Activated CD4-positive, alpha-beta T cell treated with anti-CD3 and anti-CD28 coated beads, Interleukin-2, amount 10 ng/mL, durations not matched to agents 7 days and 5 days (primary cell): Measurements from ENCODE around the gene LMBR1. TPM values are rescaled to one million over a fixed set of nuclear protein-coding genes. Genes with fewer than 3 reads are reported as not detected.
A peak's percentile ranks its signal among the peaks of the same experiment; 100 is the strongest.

ENCODE experiments used
- CTCF ChIA-PET: fragments of 350-600 bp; sonication (Branson Sonifier 250); formaldehyde crosslinking; loops from one replicate; lab custom pipeline; 2021; ENCODE audit warnings: antibody characterized with exemption; lab: Charles Lee
- POLR2A ChIA-PET: fragments of 350-600 bp; sonication (Branson Sonifier 250); formaldehyde crosslinking; loops from one replicate; lab custom pipeline; 2021; ENCODE audit warnings: antibody characterized with exemption; lab: Charles Lee
- DNase-seq: peaks from one replicate; pipeline ENCODE4 v3.0.0-alpha.2; 2020
- H3K27ac Mint-ChIP-seq: one replicate; pipeline ENCODE4 v1.8.0; 2021; ENCODE audit warnings: mild to moderate bottlenecking, moderate library complexity, mixed read lengths
- H3K27me3 Mint-ChIP-seq: one replicate; pipeline ENCODE4 v1.8.0; 2021; ENCODE audit warnings: mixed read lengths
- H3K36me3 Mint-ChIP-seq: one replicate; pipeline ENCODE4 v1.8.0; 2021; ENCODE audit warnings: low read depth, mixed read lengths
- H3K4me1 Mint-ChIP-seq: one replicate; pipeline ENCODE4 v1.8.0; 2021; ENCODE audit warnings: mixed read lengths
- H3K4me3 Mint-ChIP-seq: one replicate; pipeline ENCODE4 v1.8.0; 2021; ENCODE audit warnings: mild to moderate bottlenecking, moderate library complexity, mixed read lengths
- H3K9me3 Mint-ChIP-seq: one replicate; pipeline ENCODE4 v1.8.0; 2021; ENCODE audit warnings: mixed read lengths
- total RNA-seq, 2 experiments: library from RNA; stranded (reverse); gene quantifications; one replicate each; pipeline ENCODE4 v1.2.3, GENCODE V29; 2021

Gene LMBR1
- total RNA-seq, 2 experiments from 2014 or later, result 38.8 to 43.5 TPM

- Mint-ChIP-seq H3K4me1 (no peaks in the 10 kb centered on the region), H3K36me3 (peaks cover 4% of the 10 kb centered on the region), H3K4me3 (no peak overlapping the region), H3K27ac (no peak overlapping the region), H3K9me3 (no peaks in the 10 kb centered on the region), H3K27me3 (no peaks in the 10 kb centered on the region)
- no peak for DNase-seq
- POLR2A ChIA-PET, result no interaction called here
- CTCF ChIA-PET, result no interaction called here
These were observed 90.8 kb downstream of the LMBR1 start for GRCh38 chr7:156802214-156802613.

- no peaks in the 10 kb centered on the region for H3K36me3 Mint-ChIP-seq
- no peak for DNase-seq
- no peaks in the 10 kb centered on the region for H3K9me3 Mint-ChIP-seq
- no peaks in the 10 kb centered on the region for H3K4me1 Mint-ChIP-seq
- H3K27ac Mint-ChIP-seq, result no peak overlapping the region
- no peaks in the 10 kb centered on the region for H3K27me3 Mint-ChIP-seq
- ChIA-PET POLR2A (no interaction called here), CTCF (interaction anchor here (0.6 kb wide), 1 partner anchor 15 kb away, joined by 5 read pairs; no protein-coding TSS in a partner anchor)
- no peak overlapping the region for H3K4me3 Mint-ChIP-seq
These were observed 97.6 kb downstream of the LMBR1 start for GRCh38 chr7:156795415-156795814.

- Mint-ChIP-seq H3K36me3 (peaks cover under 1% of the 10 kb centered on the region), H3K4me1 (no peaks in the 10 kb centered on the region), H3K27me3 (no peaks in the 10 kb centered on the region), H3K27ac (no peak overlapping the region), H3K4me3 (no peak overlapping the region), H3K9me3 (no peaks in the 10 kb centered on the region)
- DNase-seq, result no peak
- POLR2A ChIA-PET, result no interaction called here
- CTCF ChIA-PET, result interaction anchor here (0.7 kb wide), 1 partner anchor 46 kb away, joined by 5 read pairs; no protein-coding TSS in a partner anchor
These were observed 99.6 kb downstream of the LMBR1 start for GRCh38 chr7:156793334-156793733.

- Mint-ChIP-seq H3K36me3 (peaks cover 2% of the 10 kb centered on the region), H3K27me3 (no peaks in the 10 kb centered on the region), H3K4me1 (no peaks in the 10 kb centered on the region), H3K4me3 (no peak overlapping the region), H3K27ac (no peak overlapping the region), H3K9me3 (no peaks in the 10 kb centered on the region)
- POLR2A ChIA-PET, result no interaction called here
- CTCF ChIA-PET, result interaction anchor here (0.7 to 1.0 kb wide), 2 partner anchors 9 to 46 kb away, joined by 3 to 5 read pairs; no protein-coding TSS in a partner anchor
- DNase-seq, result no peak
These were observed 100.4 kb downstream of the LMBR1 start for GRCh38 chr7:156792611-156793010.

GRCh38 chr7:156791241-156791640 lies 101.7 kb downstream of the LMBR1 start:
- ChIA-PET POLR2A (no interaction called here), CTCF (interaction anchor here (0.5 kb wide), 1 partner anchor 50 kb away, joined by 3 read pairs; no protein-coding TSS in a partner anchor)
- no peaks in the 10 kb centered on the region for H3K4me1 Mint-ChIP-seq
- DNase-seq, result no peak
- H3K4me3 Mint-ChIP-seq, result no peak overlapping the region
- H3K36me3 Mint-ChIP-seq, result peaks cover 2% of the 10 kb centered on the region
- no peaks in the 10 kb centered on the region for H3K9me3 Mint-ChIP-seq
- H3K27me3 Mint-ChIP-seq, result no peaks in the 10 kb centered on the region
- H3K27ac Mint-ChIP-seq, result no peak overlapping the region

GRCh38 chr7:156790264-156790663 lies 102.7 kb downstream of the LMBR1 start:
- no peaks in the 10 kb centered on the region for H3K4me1 Mint-ChIP-seq
- POLR2A ChIA-PET, result no interaction called here
- H3K4me3 Mint-ChIP-seq, result no peak overlapping the region
- H3K27ac Mint-ChIP-seq, result no peak overlapping the region
- CTCF ChIA-PET, result no interaction called here
- no peaks in the 10 kb centered on the region for H3K27me3 Mint-ChIP-seq
- H3K9me3 Mint-ChIP-seq, result no peaks in the 10 kb centered on the region
- DNase-seq, result no peak
- peaks cover 2% of the 10 kb centered on the region for H3K36me3 Mint-ChIP-seq

- Mint-ChIP-seq H3K36me3 (peaks cover 7% of the 10 kb centered on the region), H3K27me3 (no peaks in the 10 kb centered on the region), H3K4me3 (no peak overlapping the region), H3K27ac (no peak overlapping the region), H3K4me1 (peaks cover 4% of the 10 kb centered on the region), H3K9me3 (no peaks in the 10 kb centered on the region)
- CTCF ChIA-PET, result interaction anchor here (1.1 kb wide), 1 partner anchor 16 kb away, joined by 3 read pairs; no protein-coding TSS in a partner anchor
- no peak for DNase-seq
- POLR2A ChIA-PET, result no interaction called here
These were observed 106.9 kb downstream of the LMBR1 start for GRCh38 chr7:156785998-156786543.

- Mint-ChIP-seq H3K27ac (no peak overlapping the region), H3K27me3 (no peaks in the 10 kb centered on the region), H3K36me3 (peaks cover 7% of the 10 kb centered on the region), H3K4me1 (peaks cover 11% of the 10 kb centered on the region), H3K4me3 (no peak overlapping the region), H3K9me3 (no peaks in the 10 kb centered on the region)
- ChIA-PET CTCF (interaction anchor here (0.8 to 1.4 kb wide), 2 partner anchors 9 to 106 kb away, joined by 3 read pairs; no protein-coding TSS in a partner anchor), POLR2A (no interaction called here)
- no peak for DNase-seq
These were observed 109.1 kb downstream of the LMBR1 start for GRCh38 chr7:156783864-156784263.

- H3K27me3 Mint-ChIP-seq, result no peaks in the 10 kb centered on the region
- no peak overlapping the region for H3K27ac Mint-ChIP-seq
- H3K9me3 Mint-ChIP-seq, result no peaks in the 10 kb centered on the region
- no peak for DNase-seq
- ChIA-PET CTCF (no interaction called here), POLR2A (no interaction called here)
- no peak overlapping the region for H3K4me3 Mint-ChIP-seq
- peaks cover 24% of the 10 kb centered on the region for H3K4me1 Mint-ChIP-seq
- H3K36me3 Mint-ChIP-seq, result peaks cover 13% of the 10 kb centered on the region
These were observed 111.0 kb downstream of the LMBR1 start for GRCh38 chr7:156781972-156782371.

GRCh38 chr7:156780724-156781455 lies 112.1 kb downstream of the LMBR1 start:
- H3K4me1 Mint-ChIP-seq, result peaks cover 29% of the 10 kb centered on the region
- DNase-seq, result no peak
- CTCF ChIA-PET, result interaction anchor here (0.5 to 1.2 kb wide), 3 partner anchors 13 to 29 kb away, joined by 3 to 4 read pairs (median 3); no protein-coding TSS in a partner anchor
- peaks cover 2% of the 10 kb centered on the region for H3K9me3 Mint-ChIP-seq
- H3K36me3 Mint-ChIP-seq, result peaks cover 13% of the 10 kb centered on the region
- no peak overlapping the region for H3K4me3 Mint-ChIP-seq
- H3K27me3 Mint-ChIP-seq, result no peaks in the 10 kb centered on the region
- POLR2A ChIA-PET, result interaction anchor here (0.9 kb wide), 1 partner anchor 139 kb away, joined by 3 read pairs; no protein-coding TSS in a partner anchor
- H3K27ac Mint-ChIP-seq, result no peak overlapping the region

GRCh38 chr7:156778668-156779067 lies 114.3 kb downstream of the LMBR1 start:
- DNase-seq, result no peak
- Mint-ChIP-seq H3K27ac (no peak overlapping the region), H3K9me3 (peaks cover 4% of the 10 kb centered on the region), H3K4me3 (no peak overlapping the region), H3K36me3 (peaks cover 11% of the 10 kb centered on the region), H3K27me3 (no peaks in the 10 kb centered on the region), H3K4me1 (peaks cover 29% of the 10 kb centered on the region)
- CTCF ChIA-PET, result interaction anchor here (0.7 to 1.7 kb wide), 5 partner anchors 10 to 789 kb away, joined by 3 to 11 read pairs (median 4); no protein-coding TSS in a partner anchor
- POLR2A ChIA-PET, result no interaction called here

GRCh38 chr7:156778201-156778600 lies 114.8 kb downstream of the LMBR1 start:
- Mint-ChIP-seq H3K4me1 (peaks cover 29% of the 10 kb centered on the region), H3K27ac (peak overlapping the region; percentile 10), H3K4me3 (no peak overlapping the region), H3K9me3 (peaks cover 6% of the 10 kb centered on the region), H3K27me3 (no peaks in the 10 kb centered on the region), H3K36me3 (peaks cover 11% of the 10 kb centered on the region)
- DNase-seq, result no peak
- ChIA-PET POLR2A (no interaction called here), CTCF (interaction anchor here (0.7 to 1.7 kb wide), 4 partner anchors 9 to 788 kb away, joined by 3 to 11 read pairs (median 4); no protein-coding TSS in a partner anchor)
